Liver (tissue), 3 donors: Measurements from ENCODE around the gene MRPS30.

Experiments
- EGR1 ChIP-seq, 2 donors: IDR thresholded peaks; 2 replicates each; pipeline ENCODE4 v1.6.1; 2016 to 2018; ENCODE audit warnings: antibody characterized with exemption in 2 of 2, low read depth in 2 of 2
- JUND ChIP-seq, 2 donors: IDR thresholded peaks; 2 replicates each; pipeline ENCODE4 v1.6.1; 2016; ENCODE audit warnings: antibody characterized with exemption in 2 of 2
- RAD21 ChIP-seq, 2 donors: IDR thresholded peaks; 2 replicates each; pipeline ENCODE4 v1.6.1; 2016; ENCODE audit warnings: antibody characterized with exemption in 2 of 2, mild to moderate bottlenecking in 2 of 2
- TAF1 ChIP-seq: conservative IDR thresholded peaks from 2 replicates; pipeline ENCODE4 v1.6.1; 2016; ENCODE audit warnings: antibody characterized with exemption, mild to moderate bottlenecking
- TF ChIP-seq, protein P1 (sequence below): fragments of 150-350 bp; IDR thresholded peaks from 2 replicates; pipeline ENCODE4 v1.5.1; 2017; ENCODE audit warnings: improper control_type of control experiment, low read depth, low read length; ENCODE audit not compliant: missing input control
- TF ChIP-seq, protein P2 (sequence below): IDR thresholded peaks from 2 replicates; pipeline ENCODE4 v1.6.1; 2016; ENCODE audit warnings: antibody characterized with exemption
- TF ChIP-seq, protein P3 (sequence below): IDR thresholded peaks from 2 replicates; pipeline ENCODE4 v1.6.1; 2016; ENCODE audit warnings: antibody characterized with exemption
- TF ChIP-seq, protein P4 (sequence below): IDR thresholded peaks from 2 replicates; pipeline ENCODE4 v1.6.1; 2016; ENCODE audit warnings: antibody characterized with exemption, mild to moderate bottlenecking
- donor health status: healthy.
- donor health status: healthy.

DNA sequence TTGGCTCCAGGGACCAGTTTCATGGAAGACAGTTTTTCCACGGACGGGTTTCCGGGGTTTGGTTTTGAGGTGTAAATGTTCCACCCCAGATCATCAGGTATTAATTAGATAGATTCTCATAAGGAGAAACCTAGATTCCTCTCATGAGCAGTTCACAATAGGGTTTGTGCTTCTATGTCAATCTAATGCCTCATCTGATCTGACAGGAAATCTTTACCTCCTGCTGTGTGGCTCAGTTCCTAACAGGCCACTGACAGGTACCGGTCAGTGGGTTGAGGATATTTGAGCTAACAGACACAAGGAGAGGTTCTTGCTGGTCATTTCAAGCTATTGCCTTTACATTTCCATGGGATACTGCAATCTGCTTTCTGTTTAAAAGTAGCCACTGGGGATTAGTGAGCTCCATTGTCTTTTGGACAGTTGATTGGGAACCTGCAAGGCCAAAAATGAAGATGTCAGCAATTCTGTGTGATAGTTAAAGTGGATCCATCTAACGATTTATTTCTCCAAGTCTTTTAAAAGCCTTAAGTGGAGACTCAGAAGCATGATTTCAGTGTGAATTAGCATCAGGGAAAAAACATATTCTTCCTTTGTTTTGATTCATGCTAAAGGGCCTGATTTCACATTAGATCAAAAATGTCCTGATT, 38.6 kb downstream of the MRPS30 start:
- TF ChIP-seq, protein P1, sequence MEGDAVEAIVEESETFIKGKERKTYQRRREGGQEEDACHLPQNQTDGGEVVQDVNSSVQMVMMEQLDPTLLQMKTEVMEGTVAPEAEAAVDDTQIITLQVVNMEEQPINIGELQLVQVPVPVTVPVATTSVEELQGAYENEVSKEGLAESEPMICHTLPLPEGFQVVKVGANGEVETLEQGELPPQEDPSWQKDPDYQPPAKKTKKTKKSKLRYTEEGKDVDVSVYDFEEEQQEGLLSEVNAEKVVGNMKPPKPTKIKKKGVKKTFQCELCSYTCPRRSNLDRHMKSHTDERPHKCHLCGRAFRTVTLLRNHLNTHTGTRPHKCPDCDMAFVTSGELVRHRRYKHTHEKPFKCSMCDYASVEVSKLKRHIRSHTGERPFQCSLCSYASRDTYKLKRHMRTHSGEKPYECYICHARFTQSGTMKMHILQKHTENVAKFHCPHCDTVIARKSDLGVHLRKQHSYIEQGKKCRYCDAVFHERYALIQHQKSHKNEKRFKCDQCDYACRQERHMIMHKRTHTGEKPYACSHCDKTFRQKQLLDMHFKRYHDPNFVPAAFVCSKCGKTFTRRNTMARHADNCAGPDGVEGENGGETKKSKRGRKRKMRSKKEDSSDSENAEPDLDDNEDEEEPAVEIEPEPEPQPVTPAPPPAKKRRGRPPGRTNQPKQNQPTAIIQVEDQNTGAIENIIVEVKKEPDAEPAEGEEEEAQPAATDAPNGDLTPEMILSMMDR: no peak
- TF ChIP-seq RAD21 (IDR thresholded peaks at IDR 0.05) (no peak), EGR1 (IDR thresholded peaks at IDR 0.05; ENCODE audit: low read depth in 2 of 2) (no peak), TAF1 (no peak), JUND (IDR thresholded peaks at IDR 0.05) (no peak)
- TF ChIP-seq, protein P2, sequence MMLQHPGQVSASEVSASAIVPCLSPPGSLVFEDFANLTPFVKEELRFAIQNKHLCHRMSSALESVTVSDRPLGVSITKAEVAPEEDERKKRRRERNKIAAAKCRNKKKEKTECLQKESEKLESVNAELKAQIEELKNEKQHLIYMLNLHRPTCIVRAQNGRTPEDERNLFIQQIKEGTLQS: no peak
- TF ChIP-seq, protein P3, sequence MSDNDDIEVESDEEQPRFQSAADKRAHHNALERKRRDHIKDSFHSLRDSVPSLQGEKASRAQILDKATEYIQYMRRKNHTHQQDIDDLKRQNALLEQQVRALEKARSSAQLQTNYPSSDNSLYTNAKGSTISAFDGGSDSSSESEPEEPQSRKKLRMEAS: no peak
- TF ChIP-seq, protein P4, sequence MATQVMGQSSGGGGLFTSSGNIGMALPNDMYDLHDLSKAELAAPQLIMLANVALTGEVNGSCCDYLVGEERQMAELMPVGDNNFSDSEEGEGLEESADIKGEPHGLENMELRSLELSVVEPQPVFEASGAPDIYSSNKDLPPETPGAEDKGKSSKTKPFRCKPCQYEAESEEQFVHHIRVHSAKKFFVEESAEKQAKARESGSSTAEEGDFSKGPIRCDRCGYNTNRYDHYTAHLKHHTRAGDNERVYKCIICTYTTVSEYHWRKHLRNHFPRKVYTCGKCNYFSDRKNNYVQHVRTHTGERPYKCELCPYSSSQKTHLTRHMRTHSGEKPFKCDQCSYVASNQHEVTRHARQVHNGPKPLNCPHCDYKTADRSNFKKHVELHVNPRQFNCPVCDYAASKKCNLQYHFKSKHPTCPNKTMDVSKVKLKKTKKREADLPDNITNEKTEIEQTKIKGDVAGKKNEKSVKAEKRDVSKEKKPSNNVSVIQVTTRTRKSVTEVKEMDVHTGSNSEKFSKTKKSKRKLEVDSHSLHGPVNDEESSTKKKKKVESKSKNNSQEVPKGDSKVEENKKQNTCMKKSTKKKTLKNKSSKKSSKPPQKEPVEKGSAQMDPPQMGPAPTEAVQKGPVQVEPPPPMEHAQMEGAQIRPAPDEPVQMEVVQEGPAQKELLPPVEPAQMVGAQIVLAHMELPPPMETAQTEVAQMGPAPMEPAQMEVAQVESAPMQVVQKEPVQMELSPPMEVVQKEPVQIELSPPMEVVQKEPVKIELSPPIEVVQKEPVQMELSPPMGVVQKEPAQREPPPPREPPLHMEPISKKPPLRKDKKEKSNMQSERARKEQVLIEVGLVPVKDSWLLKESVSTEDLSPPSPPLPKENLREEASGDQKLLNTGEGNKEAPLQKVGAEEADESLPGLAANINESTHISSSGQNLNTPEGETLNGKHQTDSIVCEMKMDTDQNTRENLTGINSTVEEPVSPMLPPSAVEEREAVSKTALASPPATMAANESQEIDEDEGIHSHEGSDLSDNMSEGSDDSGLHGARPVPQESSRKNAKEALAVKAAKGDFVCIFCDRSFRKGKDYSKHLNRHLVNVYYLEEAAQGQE: no peak
